ENCODE data around the gene OR51V1.

OR51V1 gene

GRCh38 chr11:5232176-5232575 is 31.7 kb upstream of the OR51V1 start:
- in situ Hi-C loops (cut with HindIII; ENCODE audit: low sequenced_read_pairs): no loop called here
- TF ChIP-seq CTCF (IDR thresholded peaks at IDR 0.05; ENCODE audit: low read depth, low read length, missing control alignments): no peak
- no peak for DNase-seq (ENCODE audit: low read depth)
- no peak overlapping the region for H3K4me3 ChIP-seq (ENCODE audit: low read depth, low read length)

GRCh38 chr11:5231111-5231510 is 30.6 kb upstream of the OR51V1 start:
- in situ Hi-C loops (cut with HindIII; ENCODE audit: low sequenced_read_pairs): no loop called here
- H3K4me3 ChIP-seq (ENCODE audit: low read depth, low read length): no peak overlapping the region
- no peak for DNase-seq (ENCODE audit: low read depth)
- no peak for TF ChIP-seq CTCF (IDR thresholded peaks at IDR 0.05; ENCODE audit: low read depth, low read length, missing control alignments)

GRCh38 chr11:5230266-5230665 is 29.8 kb upstream of the OR51V1 start:
- H3K4me3 ChIP-seq (ENCODE audit: low read depth, low read length): no peak overlapping the region
- no peak for DNase-seq (ENCODE audit: low read depth)
- TF ChIP-seq CTCF (IDR thresholded peaks at IDR 0.05; ENCODE audit: low read depth, low read length, missing control alignments): no peak
- in situ Hi-C loops (cut with HindIII; ENCODE audit: low sequenced_read_pairs): no loop called here

GRCh38 chr11:5229796-5230195 is 29.3 kb upstream of the OR51V1 start:
- H3K4me3 ChIP-seq (ENCODE audit: low read depth, low read length): no peak overlapping the region
- no peak for TF ChIP-seq CTCF (IDR thresholded peaks at IDR 0.05; ENCODE audit: low read depth, low read length, missing control alignments)
- DNase-seq (ENCODE audit: low read depth): no peak
- in situ Hi-C loops (cut with HindIII; ENCODE audit: low sequenced_read_pairs): no loop called here

- DNase-seq (ENCODE audit: low read depth): no peak
- no peak for TF ChIP-seq CTCF (IDR thresholded peaks at IDR 0.05; ENCODE audit: low read depth, low read length, missing control alignments)
- in situ Hi-C loops (cut with HindIII; ENCODE audit: low sequenced_read_pairs): no loop called here
- no peak overlapping the region for H3K4me3 ChIP-seq (ENCODE audit: low read depth, low read length)
These were observed 28.9 kb upstream of the OR51V1 start for GRCh38 chr11:5229356-5229755.

- no peak for TF ChIP-seq CTCF (IDR thresholded peaks at IDR 0.05; ENCODE audit: low read depth, low read length, missing control alignments)
- in situ Hi-C loops (cut with HindIII; ENCODE audit: low sequenced_read_pairs): no loop called here
- no peak overlapping the region for H3K4me3 ChIP-seq (ENCODE audit: low read depth, low read length)
- no peak for DNase-seq (ENCODE audit: low read depth)
These were observed 27.6 kb upstream of the OR51V1 start for GRCh38 chr11:5228124-5228523.

- H3K4me3 ChIP-seq (ENCODE audit: low read depth, low read length): no peak overlapping the region
- TF ChIP-seq CTCF (IDR thresholded peaks at IDR 0.05; ENCODE audit: low read depth, low read length, missing control alignments): no peak
- in situ Hi-C loops (cut with HindIII; ENCODE audit: low sequenced_read_pairs): no loop called here
- DNase-seq (ENCODE audit: low read depth): no peak
These were observed 27.2 kb upstream of the OR51V1 start for GRCh38 chr11:5227681-5228080.

Measured in astrocyte of the cerebellum (primary cell).